ENCODE data around the gene MBD3L3. TPM values are rescaled to one million over a fixed set of nuclear protein-coding genes. Genes with fewer than 3 reads are reported as not detected.
"Not testable (repeated sequence)": the region's sequence is repeated elsewhere in the genome, so short reads cannot be mapped to it uniquely, and the experiment has no call there.

MBD3L3 gene
- polyA plus RNA-seq (2011; rRNA removed): not detected in 2 replicates
- polyA plus RNA-seq (2012; cell fraction: cytosol; rRNA removed): not detected in 2 replicates
- polyA plus RNA-seq (2012; cell fraction: nucleus; rRNA removed): not detected in 2 replicates
- polyA plus RNA-seq (2017; fragmentation: RNase III; extraction: RNeasy Plus Mini Kit Qiagen cat#74134 plus additional on column Dnase treatment): not detected in 3 replicates
- not detected in 2 replicates for polyA minus RNA-seq (2011; rRNA and poly(A)+ RNA removed)

DNA sequence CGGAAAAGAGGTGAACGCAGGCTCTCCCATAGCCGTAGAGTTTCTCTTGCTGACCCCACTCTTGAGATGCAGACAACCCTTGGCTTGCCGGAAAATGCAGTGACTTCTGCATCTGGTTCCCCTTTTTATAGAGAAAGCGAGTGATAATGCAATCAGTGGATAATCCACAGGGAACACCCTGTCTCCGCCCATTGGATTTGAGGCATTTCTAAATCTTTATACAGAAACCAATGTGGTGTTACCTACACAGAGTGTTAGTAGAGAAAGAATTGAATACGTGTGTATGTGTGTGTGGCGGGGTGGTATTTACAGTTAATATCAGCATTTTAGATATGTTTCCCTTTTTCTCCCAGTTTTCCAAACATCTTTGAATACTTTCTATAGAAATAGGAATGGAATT is at the start of gene MBD3L3:
TSS of gene MBD3L3 (minus strand) at position 101 of the 400 bp plus-strand sequence. CDS start at position 30, 71 bp downstream.
- DNase-seq (ENCODE audit: low read depth in 1 of 2, low spot score in 1 of 2); H3K4me3 ChIP-seq; ATAC-seq; CTCF ChIA-PET; H3K9me3 ChIP-seq; FAIRE-seq; H3K4me1 ChIP-seq; POLR2A ChIA-PET; H3K27ac ChIP-seq; H3K4me2 ChIP-seq: not testable (repeated sequence)
- 20% methylated on average over 1 of the region's 8 CpGs for WGBS (ENCODE audit: missing lambda C conversion rate)

GRCh38 chr19:7106711-7107657 is 48.5 kb upstream of the MBD3L3 start:
- WGBS (ENCODE audit: missing lambda C conversion rate): 38% methylated on average over 10 of the region's 10 CpGs
- CTCF ChIA-PET: no interaction called here

GRCh38 chr19:7104747-7105447 is 46.4 kb upstream of the MBD3L3 start:
- CTCF ChIA-PET: no interaction called here
- Histone ChIP-seq H3K4me3 (no peak overlapping the region), H3K4me2 (no peak overlapping the region), H3K4me1 (no peaks in the 10 kb centered on the region), H3K27ac (no peak overlapping the region), H3K9me3 (no peaks in the 10 kb centered on the region)
- no peak for ATAC-seq
- no peak for DNase-seq (ENCODE audit: low read depth in 1 of 2, low spot score in 1 of 2)
- TF ChIP-seq ZFP36 (IDR thresholded peaks at IDR 0.05; ENCODE audit: borderline replicate concordance, partially characterized antibody) (no peak), SREBF2 (IDR thresholded peaks at IDR 0.05) (no peak), FOXS1 (CRISPR knock-in tag; IDR thresholded peaks at IDR 0.05) (no peak), CHD2 (IDR thresholded peaks at IDR 0.05; ENCODE audit: low read length, partially characterized antibody) (no peak), ATOH8 (CRISPR knock-in tag; IDR thresholded peaks at IDR 0.05; ENCODE audit: low read depth) (no peak), FOSL2 (IDR thresholded peaks at IDR 0.05) (no peak), FOSL2 (CRISPR knock-in tag; IDR thresholded peaks at IDR 0.05) (no peak)
- FAIRE-seq: no peak
- POLR2A ChIA-PET: no interaction called here

More at GRCh38 chr19:7106711-7107657, 48.5 kb upstream of the MBD3L3 start:
- TF ChIP-seq HOXB5 (CRISPR knock-in tag; IDR thresholded peaks at IDR 0.05) (no peak), POLR2AphosphoS2 (conservative IDR thresholded peaks at IDR 0.05; ENCODE audit: low read length) (no peak), RFX5 (IDR thresholded peaks at IDR 0.05) (no peak), JUN (IDR thresholded peaks at IDR 0.05) (no peak)
- TF ChIP-seq, protein P1, sequence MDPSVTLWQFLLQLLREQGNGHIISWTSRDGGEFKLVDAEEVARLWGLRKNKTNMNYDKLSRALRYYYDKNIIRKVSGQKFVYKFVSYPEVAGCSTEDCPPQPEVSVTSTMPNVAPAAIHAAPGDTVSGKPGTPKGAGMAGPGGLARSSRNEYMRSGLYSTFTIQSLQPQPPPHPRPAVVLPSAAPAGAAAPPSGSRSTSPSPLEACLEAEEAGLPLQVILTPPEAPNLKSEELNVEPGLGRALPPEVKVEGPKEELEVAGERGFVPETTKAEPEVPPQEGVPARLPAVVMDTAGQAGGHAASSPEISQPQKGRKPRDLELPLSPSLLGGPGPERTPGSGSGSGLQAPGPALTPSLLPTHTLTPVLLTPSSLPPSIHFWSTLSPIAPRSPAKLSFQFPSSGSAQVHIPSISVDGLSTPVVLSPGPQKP (IDR thresholded peaks at IDR 0.05; ENCODE audit: low read depth, low read length): no peak
- DNase-seq (ENCODE audit: low read depth in 1 of 2, low spot score in 1 of 2): no peak
- POLR2A ChIA-PET: no interaction called here
- no peak for ATAC-seq
- Histone ChIP-seq H3K4me1 (no peaks in the 10 kb centered on the region), H3K4me2 (no peak overlapping the region), H3K27ac (no peak overlapping the region), H3K9me3 (no peaks in the 10 kb centered on the region), H3K4me3 (no peak overlapping the region)
- no peak for FAIRE-seq

DNA sequence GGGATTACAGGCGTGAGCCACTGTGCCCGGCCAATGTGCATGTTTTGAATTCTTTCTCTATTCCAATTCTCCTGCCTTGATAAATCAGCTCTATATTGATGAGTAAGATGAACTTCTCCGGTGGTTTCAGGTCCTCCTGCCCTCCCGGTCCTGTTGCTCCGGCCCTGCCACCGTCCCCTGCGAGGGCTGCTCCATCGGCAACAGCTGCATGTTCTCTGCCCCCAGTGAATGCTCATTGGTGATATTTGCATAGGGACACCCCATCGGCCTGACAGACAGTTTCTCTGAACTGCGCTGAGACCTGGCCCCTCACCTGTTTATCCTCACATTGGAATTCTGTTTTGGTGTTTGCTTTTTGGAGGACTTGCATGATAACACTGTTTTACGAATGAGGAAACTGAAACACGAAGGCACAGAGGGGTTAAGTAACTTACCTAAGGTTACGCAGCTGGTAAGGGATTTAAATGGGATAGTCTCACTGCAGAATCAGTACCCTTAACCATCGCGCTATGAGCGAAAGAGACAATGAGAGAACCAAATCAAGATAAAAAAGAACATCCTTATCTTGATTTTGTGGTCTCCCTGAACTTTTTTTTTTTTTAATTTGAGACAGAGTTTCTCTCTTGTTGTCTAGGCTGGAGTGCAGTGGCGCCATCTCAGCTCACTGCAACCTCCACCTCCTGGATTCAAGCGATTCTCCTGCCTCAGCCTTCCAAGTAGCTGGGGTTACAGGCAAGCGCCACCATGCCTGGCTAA is 43.2 kb upstream of the MBD3L3 start:
- 55% methylated on average over 19 of the region's 19 CpGs for WGBS (ENCODE audit: missing lambda C conversion rate)
- TF ChIP-seq CTCF (IDR thresholded peaks at IDR 0.05): no peak
- no peak for TF ChIP-seq FOSB (CRISPR knock-in tag; IDR thresholded peaks at IDR 0.05)
- no peak for TF ChIP-seq HOXB13 (CRISPR knock-in tag; IDR thresholded peaks at IDR 0.05; ENCODE audit: low read depth)
- TF ChIP-seq ZC3H11A (IDR thresholded peaks at IDR 0.05): no peak
- no peak for TF ChIP-seq EHF (CRISPR knock-in tag; IDR thresholded peaks at IDR 0.05)
- no peak for TF ChIP-seq CHD2 (IDR thresholded peaks at IDR 0.05; ENCODE audit: low read length, partially characterized antibody)
- ChIA-PET POLR2A (interaction anchor here (0.7 kb wide), 1 partner anchor 31 kb away, joined by 3 read pairs; no protein-coding TSS in a partner anchor), CTCF (interaction anchor here (0.6 to 4.8 kb wide), 29 partner anchors 9 to 723 kb away, joined by 3 to 49 read pairs (median 3); partner anchors contain the start of genes ARHGEF18 and TRAPPC5)
- no peak overlapping the region for H3K4me3 ChIP-seq
- H3K9me3 ChIP-seq: peaks cover 9% of the 10 kb centered on the region
- H3K4me1 ChIP-seq: 0 out of 3 replicates have a peak, but pooled peaks cover 3% of the 10 kb centered on the region
- no peak overlapping the region for H3K4me2 ChIP-seq
- no peak for ATAC-seq
- no peak for FAIRE-seq
- no peak for DNase-seq (ENCODE audit: low read depth in 1 of 2, low spot score in 1 of 2)
- H3K27ac ChIP-seq: no peak overlapping the region

All from A549 (cell line).